ENCODE results near the gene ADAR.
A peak's percentile ranks its signal among the peaks of the same experiment; 100 is the strongest.

The ADAR gene

DNA sequence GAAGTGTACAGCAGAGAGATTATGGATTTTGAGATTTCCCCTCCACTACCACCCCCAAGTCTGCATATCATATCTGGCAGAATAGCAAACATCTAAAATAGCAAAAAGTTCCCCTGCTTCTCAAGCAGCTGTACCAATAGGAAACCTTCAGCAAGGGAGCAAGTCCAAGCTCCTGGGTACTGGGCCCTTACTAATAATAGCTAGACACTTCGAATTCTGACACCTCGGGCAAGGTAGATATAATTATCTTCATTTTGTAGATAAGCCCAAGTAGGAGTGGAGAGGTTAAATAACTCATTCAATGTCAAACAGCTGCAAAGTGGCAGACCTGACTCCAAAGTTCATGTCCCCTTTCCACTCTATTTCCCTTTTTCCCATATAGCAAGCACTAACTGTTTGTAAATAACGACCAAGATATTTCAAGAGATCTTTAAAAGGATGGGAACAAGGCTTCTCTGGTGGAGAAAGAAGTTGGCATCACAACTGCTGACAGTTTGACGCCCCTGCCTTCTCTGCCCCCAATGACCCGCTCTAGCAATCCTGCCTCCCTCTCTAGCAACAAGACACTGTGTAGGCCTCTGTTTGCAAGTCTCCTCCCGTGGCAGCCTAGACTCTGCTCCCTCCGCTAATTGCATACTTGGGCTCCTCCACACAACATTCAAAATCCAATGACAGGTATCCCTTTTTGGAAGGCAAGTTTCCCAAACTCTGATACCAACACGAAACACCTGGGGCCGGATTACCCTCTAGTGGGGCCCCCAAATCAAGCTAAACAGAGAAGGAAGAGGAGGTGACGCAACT lies 18.7 kb upstream of the ADAR start:
- H3K9ac ChIP-seq (ENCODE audit: low read depth, low read length, poor library complexity): peak overlapping the region; percentile 94
- H3K23ac ChIP-seq (ENCODE audit: low read depth, low read length, poor library complexity): peak overlapping the region; percentile 89
- no peak overlapping the region for H2BK15ac ChIP-seq (ENCODE audit: low read length)
- peaks cover 10% of the 10 kb centered on the region for H3K79me1 ChIP-seq (ENCODE audit: low read depth, low read length)
- H2AFZ ChIP-seq (ENCODE audit: low read length): peak overlapping the region; percentile 90
- H4K8ac ChIP-seq (ENCODE audit: low read depth, low read length): no peak overlapping the region
- no peak overlapping the region for H3K27ac ChIP-seq (replicated peaks; ENCODE audit: low read length)
- WGBS, 2 donors (ENCODE audit: extremely low coverage in 2 of 2, insufficient read length in 2 of 2, insufficient replicate concordance in 1 of 2): no CpG with 5 or more reads among the region's 10 CpGs
- no peak overlapping the region for H3K18ac ChIP-seq (ENCODE audit: low read length)
- H3K4me2 ChIP-seq (ENCODE audit: insufficient read depth, low read length, poor library complexity, severe bottlenecking): peak overlapping the region; percentile 66
- H2AK5ac ChIP-seq (ENCODE audit: low read depth, low read length): no peak overlapping the region
- no peak for DNase-seq (ENCODE audit: low spot score)
- peaks cover 0 to 14% of the 10 kb centered on the region in 2 donors for H3K9me3 ChIP-seq (replicated peaks in 1 of 2; ENCODE audit: control insufficient read depth in 2 of 2, insufficient read depth in 1 of 2, low read depth in 1 of 2, low read length in 2 of 2)
- H3K4ac ChIP-seq (ENCODE audit: low read length): no peak overlapping the region
- H3K4me1 ChIP-seq (ENCODE audit: control insufficient read depth in 2 of 2, insufficient read depth in 1 of 2, low read depth in 1 of 2, low read length in 2 of 2): peaks cover 3 to 4% of the 10 kb centered on the region in 2 donors
- no peak overlapping the region for H4K91ac ChIP-seq (ENCODE audit: low read depth, low read length, poor library complexity)
- no peaks in the 10 kb centered on the region for H3K27me3 ChIP-seq (ENCODE audit: control insufficient read depth in 3 of 3, insufficient read depth in 3 of 3, low read depth in 1 of 3, low read length in 3 of 3)
- peaks cover 2 to 33% of the 10 kb centered on the region in 2 donors for H3K36me3 ChIP-seq (replicated peaks in 1 of 2; ENCODE audit: control insufficient read depth in 2 of 2, insufficient read depth in 2 of 2, low read length in 2 of 2)
- H2BK12ac ChIP-seq (ENCODE audit: low read length): no peak overlapping the region
- no peak overlapping the region for H2BK5ac ChIP-seq (ENCODE audit: low read length)
- H3K14ac ChIP-seq (ENCODE audit: low read length): no peak overlapping the region
- peak overlapping the region; percentile 63 to 95 for H3K4me3 ChIP-seq (ENCODE audit: low read length in 2 of 2)
- H2BK120ac ChIP-seq (ENCODE audit: low read depth, low read length): peak overlapping the region; percentile 51

GRCh38 chr1:154624746-154625643 lies 17.0 kb upstream of the ADAR start:
- Histone ChIP-seq H3K27ac (replicated peaks; ENCODE audit: low read length) (no peak overlapping the region), H2AK5ac (ENCODE audit: low read depth, low read length) (no peak overlapping the region), H3K9me3 (replicated peaks in 1 of 2; ENCODE audit: control insufficient read depth in 2 of 2, insufficient read depth in 1 of 2, low read depth in 1 of 2, low read length in 2 of 2) (peaks cover 0 to 13% of the 10 kb centered on the region in 2 donors), H3K36me3 (replicated peaks in 1 of 2; ENCODE audit: control insufficient read depth in 2 of 2, insufficient read depth in 2 of 2, low read length in 2 of 2) (peaks cover 2 to 33% of the 10 kb centered on the region in 2 donors), H2BK12ac (ENCODE audit: low read length) (no peak overlapping the region), H3K9ac (ENCODE audit: low read depth, low read length, poor library complexity) (no peak overlapping the region), H4K8ac (ENCODE audit: low read depth, low read length) (no peak overlapping the region), H3K4me2 (ENCODE audit: insufficient read depth, low read length, poor library complexity, severe bottlenecking) (no peak overlapping the region), H3K23ac (ENCODE audit: low read depth, low read length, poor library complexity) (no peak overlapping the region), H4K91ac (ENCODE audit: low read depth, low read length, poor library complexity) (no peak overlapping the region), H2BK5ac (ENCODE audit: low read length) (no peak overlapping the region), H3K18ac (ENCODE audit: low read length) (no peak overlapping the region), H3K4ac (ENCODE audit: low read length) (no peak overlapping the region), H2AFZ (ENCODE audit: low read length) (no peak overlapping the region), H3K4me3 (ENCODE audit: low read length in 2 of 2) (no peak overlapping the region), H3K79me1 (ENCODE audit: low read depth, low read length) (peaks cover 10% of the 10 kb centered on the region), H3K14ac (ENCODE audit: low read length) (no peak overlapping the region), H3K27me3 (ENCODE audit: control insufficient read depth in 3 of 3, insufficient read depth in 3 of 3, low read depth in 1 of 3, low read length in 3 of 3) (no peaks in the 10 kb centered on the region), H2BK120ac (ENCODE audit: low read depth, low read length) (no peak overlapping the region), H3K4me1 (ENCODE audit: control insufficient read depth in 2 of 2, insufficient read depth in 1 of 2, low read depth in 1 of 2, low read length in 2 of 2) (peaks cover 3 to 4% of the 10 kb centered on the region in 2 donors), H2BK15ac (ENCODE audit: low read length) (no peak overlapping the region)
- no peak for DNase-seq (ENCODE audit: low spot score)
- WGBS, 2 donors (ENCODE audit: extremely low coverage in 2 of 2, insufficient read length in 2 of 2, insufficient replicate concordance in 1 of 2): no CpG with 5 or more reads among the region's 8 CpGs

DNA sequence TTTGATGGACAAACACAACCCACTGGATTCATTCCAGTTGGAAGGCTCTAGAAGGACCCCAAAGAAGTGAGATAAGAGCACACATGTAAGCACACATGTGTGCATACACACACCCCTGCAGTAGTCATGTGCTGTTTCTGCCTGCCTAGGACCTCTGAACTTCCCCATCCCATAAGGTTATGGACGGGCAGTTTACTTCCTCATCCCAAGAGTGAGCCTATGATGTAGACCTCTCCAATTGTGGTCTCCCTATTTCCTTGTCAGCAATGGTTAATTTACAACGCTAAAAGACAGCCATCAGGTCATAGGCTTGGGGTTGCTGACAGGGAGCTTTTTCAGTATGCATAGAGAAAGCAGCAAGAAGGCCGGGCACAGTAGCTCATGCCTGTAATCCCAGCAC lies 15.4 kb upstream of the ADAR start:
- no peak overlapping the region for H3K18ac ChIP-seq (ENCODE audit: low read length)
- H4K91ac ChIP-seq (ENCODE audit: low read depth, low read length, poor library complexity): no peak overlapping the region
- H2AFZ ChIP-seq (ENCODE audit: low read length): no peak overlapping the region
- peaks cover 3 to 4% of the 10 kb centered on the region in 2 donors for H3K4me1 ChIP-seq (ENCODE audit: control insufficient read depth in 2 of 2, insufficient read depth in 1 of 2, low read depth in 1 of 2, low read length in 2 of 2)
- peak overlapping the region; percentile 56 for H3K14ac ChIP-seq (ENCODE audit: low read length)
- no peaks in the 10 kb centered on the region for H3K9me3 ChIP-seq (replicated peaks in 1 of 2; ENCODE audit: control insufficient read depth in 2 of 2, insufficient read depth in 1 of 2, low read depth in 1 of 2, low read length in 2 of 2)
- H2BK12ac ChIP-seq (ENCODE audit: low read length): no peak overlapping the region
- H2AK5ac ChIP-seq (ENCODE audit: low read depth, low read length): no peak overlapping the region
- H3K79me1 ChIP-seq (ENCODE audit: low read depth, low read length): peaks cover 10% of the 10 kb centered on the region
- H3K9ac ChIP-seq (ENCODE audit: low read depth, low read length, poor library complexity): no peak overlapping the region
- H3K23ac ChIP-seq (ENCODE audit: low read depth, low read length, poor library complexity): no peak overlapping the region
- no peak overlapping the region for H3K27ac ChIP-seq (replicated peaks; ENCODE audit: low read length)
- peaks cover 2 to 44% of the 10 kb centered on the region in 2 donors for H3K36me3 ChIP-seq (replicated peaks in 1 of 2; ENCODE audit: control insufficient read depth in 2 of 2, insufficient read depth in 2 of 2, low read length in 2 of 2)
- no peak overlapping the region for H3K4ac ChIP-seq (ENCODE audit: low read length)
- no peak overlapping the region for H3K4me2 ChIP-seq (ENCODE audit: insufficient read depth, low read length, poor library complexity, severe bottlenecking)
- no peak overlapping the region for H2BK5ac ChIP-seq (ENCODE audit: low read length)
- no peak overlapping the region for H3K4me3 ChIP-seq (ENCODE audit: low read length in 2 of 2)
- no peak overlapping the region for H4K8ac ChIP-seq (ENCODE audit: low read depth, low read length)
- DNase-seq (ENCODE audit: low spot score): no peak
- no peaks in the 10 kb centered on the region for H3K27me3 ChIP-seq (ENCODE audit: control insufficient read depth in 3 of 3, insufficient read depth in 3 of 3, low read depth in 1 of 3, low read length in 3 of 3)
- H2BK15ac ChIP-seq (ENCODE audit: low read length): no peak overlapping the region
- WGBS, 2 donors (ENCODE audit: extremely low coverage in 2 of 2, insufficient read length in 2 of 2, insufficient replicate concordance in 1 of 2): no CpG with 5 or more reads among the region's 3 CpGs
- H2BK120ac ChIP-seq (ENCODE audit: low read depth, low read length): no peak overlapping the region

- Histone ChIP-seq H3K36me3 (replicated peaks in 1 of 2; ENCODE audit: control insufficient read depth in 2 of 2, insufficient read depth in 2 of 2, low read length in 2 of 2) (peaks cover 2 to 46% of the 10 kb centered on the region in 2 donors), H3K9me3 (replicated peaks in 1 of 2; ENCODE audit: control insufficient read depth in 2 of 2, insufficient read depth in 1 of 2, low read depth in 1 of 2, low read length in 2 of 2) (no peaks in the 10 kb centered on the region), H3K4ac (ENCODE audit: low read length) (no peak overlapping the region), H3K27ac (replicated peaks; ENCODE audit: low read length) (no peak overlapping the region), H3K23ac (ENCODE audit: low read depth, low read length, poor library complexity) (no peak overlapping the region), H3K4me2 (ENCODE audit: insufficient read depth, low read length, poor library complexity, severe bottlenecking) (no peak overlapping the region), H2BK12ac (ENCODE audit: low read length) (no peak overlapping the region), H4K8ac (ENCODE audit: low read depth, low read length) (no peak overlapping the region), H3K18ac (ENCODE audit: low read length) (no peak overlapping the region), H4K91ac (ENCODE audit: low read depth, low read length, poor library complexity) (no peak overlapping the region), H3K79me1 (ENCODE audit: low read depth, low read length) (peaks cover 9% of the 10 kb centered on the region), H3K14ac (ENCODE audit: low read length) (no peak overlapping the region), H2BK15ac (ENCODE audit: low read length) (no peak overlapping the region), H2AK5ac (ENCODE audit: low read depth, low read length) (no peak overlapping the region), H3K4me1 (ENCODE audit: control insufficient read depth in 2 of 2, insufficient read depth in 1 of 2, low read depth in 1 of 2, low read length in 2 of 2) (peaks cover 3 to 4% of the 10 kb centered on the region in 2 donors), H2BK120ac (ENCODE audit: low read depth, low read length) (no peak overlapping the region), H3K9ac (ENCODE audit: low read depth, low read length, poor library complexity) (no peak overlapping the region), H3K4me3 (ENCODE audit: low read length in 2 of 2) (no peak overlapping the region), H3K27me3 (ENCODE audit: control insufficient read depth in 3 of 3, insufficient read depth in 3 of 3, low read depth in 1 of 3, low read length in 3 of 3) (no peaks in the 10 kb centered on the region), H2AFZ (ENCODE audit: low read length) (no peak overlapping the region), H2BK5ac (ENCODE audit: low read length) (no peak overlapping the region)
- DNase-seq (ENCODE audit: low spot score): no peak
Observed at GRCh38 chr1:154622503-154623039, 14.6 kb upstream of the ADAR start.
